ES-I3 (cell line): ENCODE results near the gene CCDC86.

Experiments
- H3K36me3 ChIP-seq: 2 replicates; pipeline ENCODE4 v1.6.1; 2013; ENCODE audit warnings: mild to moderate bottlenecking, low read length, control low read depth, moderate library complexity; ENCODE audit not compliant: insufficient read depth
- H3K4me1 ChIP-seq: 2 replicates; pipeline ENCODE4 v1.6.1; 2013; ENCODE audit warnings: mild to moderate bottlenecking, control low read depth, low read length; ENCODE audit not compliant: insufficient read depth
- H3K9ac ChIP-seq: 2 replicates; pipeline ENCODE4 v1.6.1; 2013; ENCODE audit warnings: low read depth, mild to moderate bottlenecking, low read length, moderate library complexity
- H3K9me3 ChIP-seq: 2 replicates; pipeline ENCODE4 v1.6.1; 2013; ENCODE audit warnings: mild to moderate bottlenecking, low read length, moderate library complexity; ENCODE audit not compliant: control insufficient read depth, insufficient read depth

CCDC86 gene, protein sequence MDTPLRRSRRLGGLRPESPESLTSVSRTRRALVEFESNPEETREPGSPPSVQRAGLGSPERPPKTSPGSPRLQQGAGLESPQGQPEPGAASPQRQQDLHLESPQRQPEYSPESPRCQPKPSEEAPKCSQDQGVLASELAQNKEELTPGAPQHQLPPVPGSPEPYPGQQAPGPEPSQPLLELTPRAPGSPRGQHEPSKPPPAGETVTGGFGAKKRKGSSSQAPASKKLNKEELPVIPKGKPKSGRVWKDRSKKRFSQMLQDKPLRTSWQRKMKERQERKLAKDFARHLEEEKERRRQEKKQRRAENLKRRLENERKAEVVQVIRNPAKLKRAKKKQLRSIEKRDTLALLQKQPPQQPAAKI

DNA sequence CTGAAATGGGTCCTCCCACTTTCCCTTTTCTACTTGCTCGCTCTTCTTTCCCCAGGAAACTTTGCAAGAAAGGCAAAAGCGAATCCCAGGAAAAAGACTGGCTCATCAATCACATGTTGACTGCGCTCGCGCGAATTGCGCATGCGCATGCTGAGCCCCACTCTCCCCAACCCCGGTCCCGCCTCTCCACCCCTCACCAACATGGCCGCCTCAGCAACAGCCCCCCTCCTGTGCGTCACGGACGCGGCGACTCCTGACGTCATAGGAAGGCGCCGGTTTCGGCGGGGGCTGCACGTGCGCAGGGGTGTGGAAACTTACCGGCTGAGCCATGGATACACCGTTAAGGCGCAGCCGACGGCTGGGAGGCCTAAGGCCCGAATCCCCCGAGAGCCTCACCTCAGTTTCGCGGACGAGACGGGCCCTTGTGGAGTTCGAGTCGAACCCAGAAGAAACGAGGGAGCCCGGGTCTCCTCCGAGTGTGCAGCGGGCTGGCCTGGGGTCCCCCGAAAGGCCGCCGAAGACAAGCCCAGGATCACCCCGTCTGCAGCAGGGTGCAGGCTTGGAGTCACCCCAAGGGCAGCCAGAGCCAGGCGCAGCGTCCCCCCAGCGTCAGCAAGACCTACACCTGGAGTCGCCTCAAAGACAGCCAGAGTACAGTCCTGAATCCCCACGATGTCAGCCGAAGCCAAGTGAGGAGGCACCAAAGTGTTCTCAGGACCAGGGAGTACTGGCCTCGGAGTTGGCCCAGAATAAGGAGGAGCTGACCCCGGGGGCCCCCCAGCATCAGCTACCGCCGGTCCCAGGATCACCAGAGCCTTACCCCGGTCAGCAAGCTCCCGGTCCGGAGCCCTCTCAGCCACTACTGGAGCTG, at the start of gene CCDC86:
CCDC86 (plus strand) TSS at position 317 of the 871 bp plus-strand sequence; CDS start at position 329, 12 bp downstream.
- Histone ChIP-seq H3K4me1 (peaks cover 16% of the 10 kb centered on the region), H3K9me3 (no peaks in the 10 kb centered on the region), H3K9ac (peak within 1 kb of the TSS; percentile 88), H3K36me3 (no peaks in the 10 kb centered on the region)

DNA sequence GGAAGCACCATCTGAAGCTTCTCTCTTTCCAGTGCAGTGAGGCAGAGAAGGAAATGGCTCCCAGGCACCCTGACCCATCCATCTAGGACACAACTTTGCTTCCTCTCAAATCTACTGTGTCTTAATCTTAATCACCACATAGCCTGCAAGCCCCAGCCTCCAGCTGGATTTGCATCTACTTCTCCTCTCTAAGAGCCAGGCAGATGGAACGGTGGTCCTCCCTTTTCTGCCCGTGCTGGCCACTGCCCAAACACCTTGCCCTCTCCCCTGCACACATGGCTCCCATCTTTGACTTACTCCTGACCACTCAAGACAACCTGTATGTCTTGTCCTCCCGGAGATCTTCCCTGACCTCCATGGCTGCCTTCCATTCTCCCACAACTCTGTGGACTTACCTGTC, 49.4 kb upstream of the CCDC86 start:
- Histone ChIP-seq H3K9me3 (peaks cover 17% of the 10 kb centered on the region), H3K36me3 (no peaks in the 10 kb centered on the region), H3K9ac (no peak overlapping the region), H3K4me1 (no peaks in the 10 kb centered on the region)

DNA sequence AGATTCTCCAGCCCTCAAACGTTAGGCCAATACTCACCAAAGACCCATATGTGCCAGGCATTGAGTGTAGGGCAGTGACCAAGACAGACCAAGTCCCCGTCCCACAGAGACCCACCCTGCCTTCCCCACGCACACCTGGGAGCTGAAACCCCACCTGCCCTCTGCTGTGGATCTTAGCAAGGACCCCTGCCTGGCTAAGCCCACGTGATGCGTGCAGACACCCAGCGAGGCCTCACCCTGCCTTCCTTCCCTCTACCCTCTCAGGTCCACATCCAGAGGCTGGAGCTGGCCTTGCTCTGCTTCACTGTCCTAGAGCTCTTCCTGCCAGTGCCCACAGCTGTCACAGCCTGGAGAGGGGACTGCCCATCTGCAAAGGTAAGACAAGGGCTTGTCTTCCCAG, 46.6 kb upstream of the CCDC86 start:
- Histone ChIP-seq H3K36me3 (no peaks in the 10 kb centered on the region), H3K9ac (no peak overlapping the region), H3K4me1 (no peaks in the 10 kb centered on the region), H3K9me3 (peaks cover 11% of the 10 kb centered on the region)

DNA sequence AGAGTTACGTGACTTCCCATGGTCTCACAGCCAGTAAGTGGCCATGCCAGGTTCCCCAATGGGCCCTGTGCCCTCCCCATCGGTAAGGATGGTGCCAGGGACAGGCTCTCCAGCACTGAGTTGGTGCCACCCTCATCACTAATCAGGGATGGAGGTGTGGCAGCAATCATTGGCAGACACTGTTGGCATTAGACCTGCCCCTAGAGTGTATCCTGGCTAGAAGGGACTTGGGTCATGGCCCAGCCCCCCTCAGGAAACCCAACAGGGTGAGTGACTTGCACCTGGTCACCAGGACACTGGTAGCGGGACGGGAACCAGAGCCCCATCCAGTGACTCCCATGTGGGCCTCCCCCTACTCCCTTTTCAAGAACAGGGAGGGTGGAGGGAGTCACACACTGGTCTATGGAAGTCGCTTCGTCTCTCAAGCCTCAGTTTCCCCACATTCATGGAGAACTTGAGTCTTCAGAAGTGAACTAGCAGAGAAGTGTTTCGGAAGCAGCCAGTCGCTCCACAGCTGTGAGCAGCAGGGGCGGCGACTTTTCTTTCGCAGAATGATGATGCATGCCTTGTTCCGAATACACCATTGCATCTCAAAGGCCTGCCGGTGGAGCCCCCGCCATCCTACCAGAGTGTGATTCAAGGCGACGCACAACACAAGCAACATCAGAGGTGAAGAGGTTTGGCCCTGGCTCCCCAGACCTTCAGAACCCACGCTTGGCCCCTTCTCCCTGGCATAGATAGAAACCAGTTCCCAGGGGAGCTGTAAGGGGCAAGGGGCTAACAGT, 43.9 kb upstream of the CCDC86 start:
- Histone ChIP-seq H3K36me3 (no peaks in the 10 kb centered on the region), H3K9me3 (no peaks in the 10 kb centered on the region), H3K4me1 (no peaks in the 10 kb centered on the region), H3K9ac (no peak overlapping the region)

DNA sequence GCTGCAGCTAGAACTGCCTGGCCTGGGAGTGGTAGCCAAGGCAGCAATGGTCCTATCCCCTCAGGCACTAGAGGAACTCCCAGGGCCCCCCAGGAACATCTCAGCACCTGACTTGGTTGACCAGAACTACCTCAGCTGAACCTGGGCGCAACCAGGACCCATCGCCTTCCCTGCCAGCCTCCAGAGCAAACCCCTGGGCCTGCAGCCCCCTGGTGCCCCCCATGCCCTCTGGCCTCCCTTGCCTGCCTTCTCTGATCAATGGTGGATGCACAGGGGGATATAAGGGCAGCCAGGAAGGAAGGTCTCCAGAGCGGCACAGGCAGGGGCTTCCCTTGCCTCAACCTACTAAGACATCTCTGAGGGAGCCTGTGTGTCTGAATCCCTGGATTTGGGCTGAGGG, 43.3 kb upstream of the CCDC86 start:
- H3K9ac ChIP-seq, result no peak overlapping the region
- no peaks in the 10 kb centered on the region for H3K4me1 ChIP-seq
- no peaks in the 10 kb centered on the region for H3K36me3 ChIP-seq
- no peaks in the 10 kb centered on the region for H3K9me3 ChIP-seq

DNA sequence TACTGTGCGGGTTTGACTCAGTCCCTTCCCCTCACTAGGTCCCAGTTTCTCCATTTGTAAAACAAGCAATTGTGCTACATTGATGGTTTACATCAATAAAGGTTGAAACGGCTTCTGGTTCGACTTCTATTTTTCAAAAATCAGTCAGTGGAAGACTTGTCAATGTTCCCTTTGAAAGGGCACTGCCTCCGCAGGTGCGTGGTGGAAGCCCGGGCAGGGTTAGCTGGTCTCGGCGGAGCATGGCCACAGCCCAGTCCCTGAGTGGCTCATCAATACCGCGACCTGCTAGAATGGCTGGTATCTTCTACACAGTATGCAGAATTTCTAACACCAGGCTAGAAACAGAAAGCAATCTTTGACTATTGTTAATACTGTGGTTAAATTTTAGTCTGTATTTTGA, 40.7 kb upstream of the CCDC86 start:
- H3K4me1 ChIP-seq, result no peaks in the 10 kb centered on the region
- H3K36me3 ChIP-seq, result no peaks in the 10 kb centered on the region
- no peak overlapping the region for H3K9ac ChIP-seq

DNA sequence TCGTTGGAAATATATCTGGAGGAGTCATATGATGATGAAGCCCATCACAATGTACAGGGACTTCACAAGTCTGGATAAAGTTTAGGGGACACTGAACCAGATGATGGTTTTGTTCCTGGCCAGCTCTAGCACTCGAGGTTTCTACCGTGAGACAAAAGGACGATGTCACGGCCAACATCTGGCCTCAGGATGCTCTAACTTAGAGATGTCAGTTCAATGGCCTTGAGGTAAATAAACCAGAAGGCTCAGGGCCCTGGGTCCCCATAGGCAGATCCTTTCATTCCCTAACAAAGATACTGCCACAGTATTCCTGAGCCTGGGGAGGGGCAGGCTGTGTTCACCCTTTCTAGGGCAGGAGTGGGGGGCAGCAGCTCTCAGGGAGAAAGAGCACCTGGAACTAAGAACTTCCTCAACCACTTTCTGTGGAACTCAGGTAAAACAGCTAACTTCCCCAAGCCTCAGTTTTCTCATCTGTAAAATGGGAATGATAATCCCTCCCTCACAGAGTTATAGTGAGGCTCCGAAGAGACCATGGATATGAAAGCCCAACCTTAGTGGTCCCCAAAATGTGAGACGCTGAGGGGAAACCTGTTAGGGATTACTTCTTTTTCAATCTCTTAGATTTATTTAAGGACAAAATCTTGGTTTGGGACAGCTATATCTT, 38.5 kb upstream of the CCDC86 start:
- no peaks in the 10 kb centered on the region for H3K9me3 ChIP-seq
- H3K9ac ChIP-seq, result no peak overlapping the region
- H3K4me1 ChIP-seq, result no peaks in the 10 kb centered on the region
- H3K36me3 ChIP-seq, result no peaks in the 10 kb centered on the region

More for the DNA sequence above, 40.7 kb upstream of the CCDC86 start:
- no peaks in the 10 kb centered on the region for H3K9me3 ChIP-seq

DNA sequence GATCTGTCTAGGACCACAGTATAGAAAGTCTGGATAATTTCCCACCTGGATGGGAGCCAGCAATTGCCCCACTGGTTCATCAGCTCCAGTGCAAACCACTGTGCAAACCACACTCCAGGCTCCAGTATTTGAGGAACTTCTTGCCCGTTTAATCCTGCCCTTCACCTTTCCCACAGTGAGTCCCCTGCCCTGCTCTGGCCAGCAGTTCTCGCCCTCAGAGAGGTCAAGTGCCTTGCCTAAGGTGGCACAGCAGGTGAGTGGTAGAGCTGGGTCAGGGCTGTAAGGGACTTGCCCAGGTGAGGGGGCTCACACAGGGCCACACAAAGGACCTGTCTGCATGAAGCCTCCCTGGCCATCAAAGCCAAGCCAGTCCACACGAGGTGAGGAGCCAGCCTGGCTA, 32.7 kb upstream of the CCDC86 start:
- Histone ChIP-seq H3K36me3 (no peaks in the 10 kb centered on the region), H3K9me3 (no peaks in the 10 kb centered on the region), H3K4me1 (no peaks in the 10 kb centered on the region), H3K9ac (no peak overlapping the region)

DNA sequence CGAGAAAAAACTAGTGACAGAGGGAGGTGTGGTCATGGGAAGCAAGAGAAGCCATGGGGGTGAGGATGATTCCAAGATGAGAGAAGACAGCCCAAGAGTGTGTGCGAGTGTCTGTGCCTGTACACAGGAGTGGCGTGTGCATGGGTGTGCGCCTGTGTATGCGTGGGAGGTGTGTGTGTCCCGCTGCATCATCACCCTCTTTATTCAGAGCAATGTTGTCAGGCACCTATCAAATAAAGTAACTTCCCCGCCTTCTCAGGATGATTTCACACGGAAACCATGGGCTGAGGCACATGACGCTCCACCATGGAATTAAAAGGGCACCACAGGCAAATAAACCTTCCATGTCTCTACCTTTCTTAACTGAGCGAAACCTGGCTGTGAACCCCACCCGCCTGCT, 32.2 kb upstream of the CCDC86 start:
- Histone ChIP-seq H3K36me3 (no peaks in the 10 kb centered on the region), H3K9me3 (no peaks in the 10 kb centered on the region), H3K4me1 (no peaks in the 10 kb centered on the region), H3K9ac (no peak overlapping the region)

DNA sequence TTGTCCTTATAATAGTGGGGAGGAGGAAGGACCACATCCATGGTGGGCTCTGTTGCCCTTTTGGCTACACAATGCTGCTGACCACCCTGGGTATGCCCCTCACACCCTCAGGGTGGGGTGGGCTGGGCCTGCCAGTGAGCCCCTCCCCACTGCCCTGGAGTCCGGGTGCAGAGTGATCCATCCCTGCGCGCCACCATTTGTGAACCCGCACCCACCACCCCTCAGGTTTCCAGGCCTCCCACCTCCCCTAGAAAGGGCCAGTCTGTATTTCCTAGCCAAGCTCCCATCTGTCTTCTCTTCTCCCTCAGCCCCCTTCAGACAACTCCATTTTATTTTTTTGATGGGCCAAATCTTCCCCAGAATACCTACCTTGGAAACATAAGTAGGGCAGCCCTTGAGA, 31.8 kb upstream of the CCDC86 start:
- Histone ChIP-seq H3K9ac (no peak overlapping the region), H3K9me3 (no peaks in the 10 kb centered on the region), H3K4me1 (no peaks in the 10 kb centered on the region)

DNA sequence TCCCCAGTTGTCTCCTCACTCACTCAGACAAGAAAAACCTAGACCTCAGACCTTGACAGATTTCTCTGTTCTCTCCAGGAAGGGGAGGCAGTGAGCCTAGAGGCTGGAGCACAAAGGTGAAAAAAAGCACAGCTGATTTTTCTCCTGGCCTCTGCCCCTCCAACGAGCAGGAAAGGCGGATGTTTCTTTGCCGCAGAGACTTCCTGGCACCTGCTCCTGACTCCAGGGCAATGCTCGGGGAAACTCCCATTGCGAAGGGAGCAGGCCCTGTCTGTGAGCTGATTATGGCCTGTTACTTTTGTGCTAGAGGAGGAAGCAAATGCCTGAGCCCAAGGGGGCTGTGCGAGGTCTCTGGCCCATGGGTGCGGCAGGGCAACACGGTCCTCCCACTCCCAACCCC, 31.3 kb upstream of the CCDC86 start:
- Histone ChIP-seq H3K36me3 (no peaks in the 10 kb centered on the region), H3K4me1 (no peaks in the 10 kb centered on the region), H3K9ac (no peak overlapping the region), H3K9me3 (no peaks in the 10 kb centered on the region)

More for the DNA sequence above, 31.8 kb upstream of the CCDC86 start:
- H3K36me3 ChIP-seq, result no peaks in the 10 kb centered on the region

DNA sequence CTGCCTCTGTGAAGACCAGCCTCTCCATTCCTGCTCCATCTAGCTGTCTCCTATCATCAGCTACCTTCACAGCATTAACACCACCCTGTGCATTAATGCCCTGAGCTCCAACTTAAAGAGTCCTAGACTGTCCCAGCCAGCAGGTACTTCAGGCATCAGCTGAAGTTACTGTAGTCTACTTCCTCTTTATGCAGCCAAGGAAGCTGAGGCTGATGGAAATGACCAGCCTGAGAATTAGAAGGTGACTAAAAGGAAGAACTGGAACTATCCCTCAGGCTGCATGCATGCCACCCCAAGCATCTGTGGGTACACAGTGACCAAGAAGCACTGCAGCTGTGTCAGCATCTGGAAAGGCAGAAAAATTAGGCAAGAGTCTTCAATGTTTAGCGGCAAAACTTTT, 28.6 kb upstream of the CCDC86 start:
- Histone ChIP-seq H3K4me1 (no peaks in the 10 kb centered on the region), H3K9ac (no peak overlapping the region), H3K9me3 (no peaks in the 10 kb centered on the region; the same call in none of the 2 replicates), H3K36me3 (no peaks in the 10 kb centered on the region)

DNA sequence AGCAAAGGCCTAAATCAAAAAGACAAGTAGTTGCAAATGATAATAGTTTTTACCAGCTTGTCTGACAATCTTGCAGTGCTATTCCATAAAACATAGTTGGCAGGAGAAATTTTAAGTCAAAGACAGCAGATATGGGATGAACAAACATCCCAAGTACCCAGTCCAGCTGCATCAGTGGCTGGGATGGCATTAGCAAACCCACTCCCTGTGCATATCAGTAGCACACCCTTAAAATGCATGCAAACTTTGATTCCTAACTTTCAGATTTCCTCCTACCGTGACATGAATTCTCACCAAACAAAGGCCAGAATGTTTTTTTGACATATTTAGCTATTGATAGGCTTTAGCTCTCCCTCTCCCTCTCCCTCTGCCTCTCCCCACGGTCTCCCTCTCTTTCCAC, 27.8 kb upstream of the CCDC86 start:
- H3K9ac ChIP-seq, result no peak overlapping the region
- no peaks in the 10 kb centered on the region; the same call in none of the 2 replicates for H3K9me3 ChIP-seq
- H3K4me1 ChIP-seq, result no peaks in the 10 kb centered on the region
- no peaks in the 10 kb centered on the region for H3K36me3 ChIP-seq
